Right atrium auricular region (tissue), 2 donors: ENCODE data around the gene CWH43. TPM values are rescaled to one million over a fixed set of nuclear protein-coding genes. Genes with fewer than 3 reads are reported as not detected.

Experiments used
- DNase-seq: peaks from one replicate; pipeline ENCODE4 v3.0.0-alpha.2; 2019; ENCODE audit warnings: low spot score
- H3K27ac ChIP-seq, 2 donors: fragments of 200-600 bp; sonication (generic); 1 replicate in 1 of 2; 2 replicates in 1 of 2; pipeline ENCODE4 v1.5.1; 2016 to 2019
- H3K27me3 ChIP-seq, 2 donors: fragments of 200-600 bp; sonication (generic); one replicate each; pipeline versions ENCODE4 v1.5.1 to v1.6.0; 2017 to 2019
- H3K36me3 ChIP-seq: fragments of 200-600 bp; sonication (generic); one replicate; pipeline ENCODE4 v1.5.1; 2016
- H3K4me1 ChIP-seq, 2 donors: fragments of 200-600 bp; sonication (generic); one replicate each; pipeline versions ENCODE4 v1.5.1 to v1.6.0; 2017 to 2019
- H3K4me3 ChIP-seq, 2 donors: fragments of 200-600 bp; sonication (generic); 1 replicate in 1 of 2; 2 replicates in 1 of 2; pipeline ENCODE4 v1.5.1; 2017 to 2019; ENCODE audit warnings: mild to moderate bottlenecking in 1 of 2, moderate library complexity in 1 of 2
- H3K9me3 ChIP-seq, 2 donors: fragments of 200-600 bp; sonication (generic); one replicate each; pipeline ENCODE4 v1.5.1; 2019
- total RNA-seq, 2 donors: library from RNA; depleted of rRNA; stranded (reverse); fragments of >200 nt; gene quantifications; one replicate each; pipeline ENCODE4 v1.1.0, GENCODE V29; 2016
- TF ChIP-seq, protein P1 (sequence below), 2 donors: fragments of 200-600 bp; sonication (generic); IDR thresholded peaks; one replicate each; pipeline ENCODE4 v1.5.1; 2019; ENCODE audit warnings: antibody characterized with exemption in 2 of 2

The CWH43 gene
- total RNA-seq, 2 donors from 2014 or later = not detected

DNA sequence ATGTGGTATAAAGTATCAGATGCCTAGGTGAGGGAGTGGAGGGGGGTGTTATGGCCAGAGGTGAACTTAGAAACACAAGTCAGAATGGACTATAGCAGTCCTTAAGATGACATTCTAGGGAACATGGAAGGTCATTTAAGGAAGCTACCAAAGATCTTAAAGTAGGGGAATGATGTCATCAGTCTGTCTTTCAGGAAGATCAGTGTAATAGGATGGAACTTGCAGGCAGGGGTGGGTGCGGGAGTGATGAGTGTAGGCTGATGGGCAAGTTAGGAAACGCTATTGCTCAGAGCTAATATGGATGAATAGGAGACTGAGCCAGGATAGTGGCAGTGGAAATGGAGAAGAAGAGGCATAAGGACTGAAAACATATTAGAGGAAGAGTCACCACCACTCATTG lies 27.5 kb upstream of the CWH43 start:
- H3K9me3 ChIP-seq = no peaks in the 10 kb centered on the region
- TF ChIP-seq, protein P1, sequence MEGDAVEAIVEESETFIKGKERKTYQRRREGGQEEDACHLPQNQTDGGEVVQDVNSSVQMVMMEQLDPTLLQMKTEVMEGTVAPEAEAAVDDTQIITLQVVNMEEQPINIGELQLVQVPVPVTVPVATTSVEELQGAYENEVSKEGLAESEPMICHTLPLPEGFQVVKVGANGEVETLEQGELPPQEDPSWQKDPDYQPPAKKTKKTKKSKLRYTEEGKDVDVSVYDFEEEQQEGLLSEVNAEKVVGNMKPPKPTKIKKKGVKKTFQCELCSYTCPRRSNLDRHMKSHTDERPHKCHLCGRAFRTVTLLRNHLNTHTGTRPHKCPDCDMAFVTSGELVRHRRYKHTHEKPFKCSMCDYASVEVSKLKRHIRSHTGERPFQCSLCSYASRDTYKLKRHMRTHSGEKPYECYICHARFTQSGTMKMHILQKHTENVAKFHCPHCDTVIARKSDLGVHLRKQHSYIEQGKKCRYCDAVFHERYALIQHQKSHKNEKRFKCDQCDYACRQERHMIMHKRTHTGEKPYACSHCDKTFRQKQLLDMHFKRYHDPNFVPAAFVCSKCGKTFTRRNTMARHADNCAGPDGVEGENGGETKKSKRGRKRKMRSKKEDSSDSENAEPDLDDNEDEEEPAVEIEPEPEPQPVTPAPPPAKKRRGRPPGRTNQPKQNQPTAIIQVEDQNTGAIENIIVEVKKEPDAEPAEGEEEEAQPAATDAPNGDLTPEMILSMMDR (IDR thresholded peaks at IDR 0.05) = no peak
- H3K36me3 ChIP-seq = no peaks in the 10 kb centered on the region
- no peak overlapping the region for H3K27ac ChIP-seq
- H3K4me1 ChIP-seq = no peaks in the 10 kb centered on the region
- no peaks in the 10 kb centered on the region for H3K27me3 ChIP-seq
- H3K4me3 ChIP-seq = no peak overlapping the region
- DNase-seq = no peak

GRCh38 chr4:48960988-48961635 lies 25.0 kb upstream of the CWH43 start:
- Histone ChIP-seq H3K27ac (no peak overlapping the region), H3K9me3 (no peaks in the 10 kb centered on the region), H3K36me3 (no peaks in the 10 kb centered on the region), H3K27me3 (no peaks in the 10 kb centered on the region), H3K4me3 (no peak overlapping the region), H3K4me1 (no peaks in the 10 kb centered on the region)
- TF ChIP-seq, protein P1 (IDR thresholded peaks at IDR 0.05) = no peak
- no peak for DNase-seq

DNA sequence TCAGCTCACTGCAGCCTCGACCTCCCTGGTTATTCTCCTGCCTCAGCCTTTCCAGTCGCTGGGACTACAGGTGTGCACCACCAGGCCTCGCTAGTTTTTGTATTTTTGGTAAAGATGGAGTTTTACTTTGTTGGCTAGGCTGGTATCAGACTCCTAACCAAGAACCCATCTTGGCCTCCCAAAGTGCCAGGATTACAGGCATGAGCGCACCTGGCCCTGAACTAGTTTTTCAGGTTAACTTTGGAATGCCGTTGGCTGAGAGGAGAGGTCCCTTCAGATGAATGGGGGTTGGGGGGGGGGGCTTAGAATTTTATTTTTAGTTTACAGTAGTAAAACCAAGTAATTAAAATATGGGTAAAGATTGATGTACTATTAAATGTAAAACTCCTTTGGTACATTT lies 23.4 kb upstream of the CWH43 start:
- DNase-seq = no peak
- Histone ChIP-seq H3K4me3 (no peak overlapping the region), H3K27me3 (no peaks in the 10 kb centered on the region), H3K9me3 (no peaks in the 10 kb centered on the region), H3K36me3 (no peaks in the 10 kb centered on the region), H3K27ac (no peak overlapping the region), H3K4me1 (no peaks in the 10 kb centered on the region)
- TF ChIP-seq, protein P1 (IDR thresholded peaks at IDR 0.05) = no peak

DNA sequence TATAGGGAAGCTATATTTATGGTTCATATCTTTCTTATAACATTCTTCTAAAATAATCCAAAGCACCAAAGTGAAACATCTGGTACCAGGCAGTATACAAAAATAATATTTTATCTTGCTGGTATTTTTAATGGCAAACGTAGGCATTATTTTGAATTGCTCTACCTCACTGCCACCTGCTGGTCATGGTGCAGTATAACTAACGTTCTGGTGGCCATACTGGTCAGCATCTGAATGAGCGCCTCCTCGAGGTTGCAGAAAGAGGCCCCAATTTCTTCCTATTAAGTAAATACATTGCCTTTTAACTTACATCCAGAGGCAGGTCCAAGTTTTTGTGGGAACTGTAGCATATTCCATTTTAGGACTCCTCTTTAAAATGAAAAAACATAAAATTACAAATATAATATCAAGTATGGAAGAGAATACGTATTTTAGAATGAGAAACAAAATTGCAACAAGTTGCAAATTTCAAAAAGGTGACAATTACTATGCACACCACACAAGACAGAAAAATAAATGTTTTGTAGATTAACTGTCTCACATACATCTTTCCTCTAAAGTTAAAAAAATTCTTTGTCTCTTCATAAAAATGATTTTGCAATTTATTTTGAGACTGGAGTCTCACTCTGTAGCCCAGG lies 22.9 kb upstream of the CWH43 start:
- H3K9me3 ChIP-seq = no peaks in the 10 kb centered on the region
- no peaks in the 10 kb centered on the region for H3K27me3 ChIP-seq
- no peaks in the 10 kb centered on the region for H3K4me1 ChIP-seq
- peak; percentile 66 for DNase-seq
- no peaks in the 10 kb centered on the region for H3K36me3 ChIP-seq
- H3K27ac ChIP-seq = no peak overlapping the region
- H3K4me3 ChIP-seq = no peak overlapping the region
- TF ChIP-seq, protein P1 (IDR thresholded peaks at IDR 0.05) = peak; percentile 89 to 94

DNA sequence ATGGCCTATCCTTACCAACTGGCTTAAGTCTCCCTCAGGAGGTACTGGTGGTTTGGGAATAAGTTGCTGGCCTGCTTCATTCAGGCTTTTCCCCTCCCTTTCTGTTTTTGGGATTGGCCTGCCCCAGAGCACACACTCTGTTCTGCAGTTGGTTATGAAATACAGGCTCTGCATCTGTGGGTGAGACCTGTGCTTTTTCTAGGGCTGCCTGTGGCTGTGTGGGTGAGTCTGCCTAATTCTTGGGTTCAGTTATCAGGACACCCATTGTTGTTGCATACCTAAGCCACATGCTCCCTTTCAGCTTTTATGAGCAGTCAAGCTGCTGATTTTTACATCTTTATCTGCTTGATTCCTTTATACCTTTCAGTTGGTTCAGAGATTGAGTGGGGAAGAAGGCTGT lies 19.0 kb upstream of the CWH43 start:
- TF ChIP-seq, protein P1 (IDR thresholded peaks at IDR 0.05) = no peak
- Histone ChIP-seq H3K4me3 (no peak overlapping the region), H3K36me3 (no peaks in the 10 kb centered on the region), H3K4me1 (no peaks in the 10 kb centered on the region), H3K9me3 (no peaks in the 10 kb centered on the region), H3K27ac (no peak overlapping the region), H3K27me3 (no peaks in the 10 kb centered on the region)
- DNase-seq = no peak
